GM12892 (cell line): ENCODE data around the gene SLC8A1.

Source experiments
- POLR2A ChIP-seq: IDR thresholded peaks from 2 replicates; pipeline ENCODE4 v1.6.1; 2011; ENCODE audit warnings: low read depth, low read length, control low read depth
- POLR2AphosphoS5 ChIP-seq: IDR thresholded peaks from 2 replicates; pipeline ENCODE4 v1.6.1; 2011; ENCODE audit warnings: low read depth, low read length, control low read depth
- TAF1 ChIP-seq: IDR thresholded peaks from 2 replicates; pipeline ENCODE4 v1.6.1; 2011; ENCODE audit warnings: low read depth, mild to moderate bottlenecking, control low read depth, low read length, borderline replicate concordance

GRCh38 chr2:40352041-40352702 is 99.7 kb downstream of the SLC8A1 start:
- TF ChIP-seq POLR2A (no peak), TAF1 (no peak), POLR2AphosphoS5 (no peak)
